ENCODE results near the gene KCNK6.
"Not testable (repeated sequence)": the region's sequence is repeated elsewhere in the genome, so short reads cannot be mapped to it uniquely, and the experiment has no call there.

Gene KCNK6

DNA sequence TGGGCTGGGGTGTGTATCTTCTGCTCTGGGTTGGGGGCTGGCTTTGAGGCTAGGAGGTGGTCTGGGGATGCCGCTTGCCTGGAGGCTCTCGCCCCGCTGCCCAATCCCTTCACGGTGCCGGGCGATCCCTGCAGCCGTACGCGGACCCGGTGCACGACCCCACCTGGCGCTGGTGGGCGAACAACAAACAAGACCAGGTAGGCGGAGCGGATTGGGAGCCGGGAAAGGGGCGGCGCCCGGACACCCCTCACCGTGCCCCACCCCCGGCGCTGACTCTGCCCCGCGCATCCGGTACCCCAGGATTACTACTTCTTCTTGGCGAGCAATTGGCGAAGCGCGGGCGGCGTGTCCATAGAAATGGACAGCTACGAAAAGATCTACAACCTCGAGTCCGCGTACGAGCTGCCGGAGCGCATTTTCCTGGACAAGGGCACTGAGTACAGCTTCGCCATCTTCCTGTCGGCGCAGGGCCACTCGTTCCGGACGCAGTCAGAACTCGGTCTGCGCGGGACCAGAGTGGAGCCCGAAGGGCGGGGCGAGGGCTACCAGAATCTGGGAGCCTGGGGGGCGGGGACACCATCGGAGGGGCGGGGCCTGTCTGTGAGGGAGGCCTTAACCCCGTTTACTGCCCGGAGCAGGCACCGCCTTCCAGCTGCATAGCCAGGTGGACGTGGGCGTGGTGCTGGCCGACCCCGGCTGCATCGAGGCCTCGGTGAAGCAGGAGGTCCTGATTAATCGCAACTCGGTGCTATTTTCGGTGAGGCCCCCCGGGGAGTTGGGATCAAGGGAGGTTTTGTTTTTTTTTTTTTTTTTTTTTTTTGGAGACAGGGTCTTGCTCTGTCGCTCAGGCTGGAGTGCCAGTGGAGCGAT lies 42.7 kb downstream of the KCNK6 start:
- DNase-seq (ENCODE audit: low spot score) = peak; percentile 80

- not testable (repeated sequence) for DNase-seq (ENCODE audit: low spot score)
Measured at GRCh38 chr19:38362946-38363688, 43.5 kb downstream of the KCNK6 start.

DNA sequence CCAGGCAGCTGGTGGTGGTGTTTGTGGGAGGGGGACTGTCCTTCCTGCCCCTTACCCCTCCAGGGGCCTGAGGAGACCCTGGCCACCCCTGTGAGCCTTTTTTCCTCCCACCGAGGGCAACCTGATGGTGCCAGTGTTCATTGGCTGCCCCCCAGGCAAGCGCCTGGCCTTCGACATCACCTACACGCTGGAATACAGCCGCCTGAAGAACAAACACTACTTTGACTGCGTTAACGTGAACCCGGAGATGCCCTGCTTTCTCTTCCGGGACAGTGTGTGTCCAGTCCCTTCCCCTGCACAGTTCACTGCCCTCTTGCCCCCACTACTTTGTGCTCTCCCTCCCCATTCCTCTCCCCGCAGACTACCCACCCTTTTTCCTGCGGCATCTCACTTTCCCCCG lies 47.4 kb downstream of the KCNK6 start:
- no peak for DNase-seq (ENCODE audit: low spot score)

DNA sequence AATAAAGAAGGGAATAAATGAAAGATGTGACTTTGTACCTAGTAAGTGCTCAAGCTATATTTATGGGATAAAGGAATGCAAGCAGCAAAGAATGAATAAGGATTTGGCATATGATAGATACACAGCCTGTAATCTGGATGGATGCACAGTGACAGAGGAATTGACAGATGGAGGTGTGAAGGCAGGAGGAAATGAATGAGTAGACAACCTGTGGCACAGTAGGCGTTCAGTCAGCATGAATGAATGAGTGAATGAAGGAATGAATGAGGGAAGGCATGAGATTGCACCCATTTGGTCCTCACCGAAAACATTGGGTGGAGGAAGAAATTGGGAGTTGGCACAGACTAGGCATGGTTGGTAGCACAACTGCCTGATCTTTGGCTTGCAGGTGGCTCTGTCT lies 49.9 kb downstream of the KCNK6 start:
- peak; percentile 55 for DNase-seq (ENCODE audit: low spot score)

DNA sequence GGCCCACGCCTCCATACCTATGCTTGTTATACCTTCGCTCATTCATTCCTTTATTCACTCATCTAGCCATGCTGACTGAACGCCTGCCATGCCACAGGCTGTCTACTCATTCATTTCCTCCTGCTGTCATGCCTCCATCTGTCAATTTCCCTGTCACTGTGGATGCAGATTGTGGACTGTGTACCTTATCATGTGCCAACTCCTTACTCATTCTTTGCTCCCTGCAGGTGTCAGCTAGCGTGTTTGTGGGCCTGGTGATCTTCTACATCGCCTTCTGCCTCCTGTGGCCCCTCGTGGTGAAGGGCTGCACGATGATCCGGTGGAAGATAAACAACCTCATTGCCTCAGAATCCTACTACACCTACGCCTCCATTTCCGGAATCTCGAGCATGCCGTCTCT lies 50.7 kb downstream of the KCNK6 start:
- peak; percentile 95 for DNase-seq (ENCODE audit: low spot score)

DNA sequence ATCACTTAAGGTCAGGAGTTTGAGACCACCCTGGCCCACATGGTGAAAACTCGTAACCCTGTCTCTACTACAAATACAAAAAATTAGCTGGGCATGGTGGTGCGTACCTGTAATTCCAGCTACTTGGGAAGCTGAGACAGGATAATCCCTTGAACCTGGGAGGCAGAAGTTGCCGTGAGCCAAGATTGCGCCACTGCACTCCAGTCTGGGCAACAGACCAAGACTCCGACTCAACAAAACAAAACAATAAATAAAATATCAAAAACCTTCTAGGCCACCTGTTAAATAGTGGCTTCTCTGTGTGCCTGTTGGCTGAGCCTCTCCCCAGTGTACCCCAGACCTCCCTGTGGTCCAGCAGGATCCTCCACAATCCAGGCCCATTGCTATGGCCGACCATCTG lies 51.4 kb downstream of the KCNK6 start:
- no peak for DNase-seq (ENCODE audit: low spot score)

- no peak for DNase-seq (ENCODE audit: low spot score)
Measured at GRCh38 chr19:38373907-38374331, 54.3 kb downstream of the KCNK6 start.

GRCh38 chr19:38374332-38375097 lies 54.9 kb downstream of the KCNK6 start, which contains the start of gene PSMD8:
PSMD8 (plus strand) TSS chr19:38374571; CDS start chr19:38374602, 31 bp downstream.
- peak; percentile 100 for DNase-seq (ENCODE audit: low spot score)

GRCh38 chr19:38375098-38375493 lies 55.5 kb downstream of the KCNK6 start:
- DNase-seq (ENCODE audit: low spot score) = no peak

GRCh38 chr19:38375748-38376147 lies 56.1 kb downstream of the KCNK6 start:
- no peak for DNase-seq (ENCODE audit: low spot score)

DNA sequence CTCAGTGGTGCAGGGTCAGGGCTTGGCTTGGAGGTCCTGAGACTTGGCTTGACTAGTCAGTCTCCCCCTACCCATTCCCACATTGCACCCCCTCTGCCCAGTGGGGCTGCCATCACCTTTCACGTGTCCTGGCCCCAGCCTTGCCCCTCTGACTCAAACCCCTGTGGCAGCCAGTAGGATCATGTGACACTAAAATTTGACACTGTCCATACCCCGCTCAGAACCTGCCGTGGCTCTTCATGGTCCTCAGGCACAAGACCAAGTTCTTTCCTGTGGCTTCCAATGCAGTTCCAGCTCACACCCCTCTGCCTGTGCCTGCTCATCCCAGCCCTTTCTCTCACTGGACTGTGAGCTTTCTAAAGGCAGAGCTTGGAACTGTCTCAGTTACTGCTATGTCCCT lies 56.9 kb downstream of the KCNK6 start:
- no peak for DNase-seq (ENCODE audit: low spot score)

DNA sequence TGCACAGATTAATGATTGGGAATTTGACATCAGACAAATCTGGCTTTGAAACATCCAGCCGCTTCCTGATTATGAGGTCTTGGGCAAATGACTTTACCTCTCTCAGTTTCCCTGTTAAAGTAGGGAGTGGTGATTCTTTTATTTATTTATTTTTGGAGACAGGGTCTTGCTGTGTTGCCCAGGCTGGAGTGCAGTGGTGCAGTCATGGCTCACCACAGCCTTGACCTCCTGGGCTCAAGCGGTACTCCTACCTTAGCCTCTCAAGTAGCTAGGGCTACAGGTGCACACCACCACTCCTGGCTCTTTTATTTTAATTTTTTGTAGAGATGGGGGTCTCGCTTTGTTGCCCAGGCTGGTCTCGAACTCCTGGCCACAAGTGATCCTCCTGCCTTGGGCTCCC lies 57.4 kb downstream of the KCNK6 start:
- DNase-seq (ENCODE audit: low spot score) = no peak

DNA sequence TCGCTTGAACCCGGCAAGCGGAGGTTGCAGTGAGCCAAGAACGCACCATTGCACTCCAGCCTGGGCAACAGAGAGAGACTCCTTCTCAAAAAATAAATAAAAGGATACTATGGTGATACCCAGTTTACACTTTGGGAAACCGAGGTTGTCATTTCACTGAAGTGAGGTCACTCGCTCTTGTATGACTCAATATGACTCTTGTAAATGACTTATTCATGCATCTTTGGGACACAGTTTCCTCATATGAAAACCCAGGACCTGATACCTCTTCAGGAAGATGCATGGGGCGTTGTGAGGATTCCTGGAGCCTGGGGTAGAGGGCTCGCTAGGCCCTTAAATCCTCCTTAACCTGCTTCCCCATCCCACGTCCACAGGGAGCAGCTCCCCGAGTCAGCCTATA lies 59.2 kb downstream of the KCNK6 start:
- no peak for DNase-seq (ENCODE audit: low spot score)

DNA sequence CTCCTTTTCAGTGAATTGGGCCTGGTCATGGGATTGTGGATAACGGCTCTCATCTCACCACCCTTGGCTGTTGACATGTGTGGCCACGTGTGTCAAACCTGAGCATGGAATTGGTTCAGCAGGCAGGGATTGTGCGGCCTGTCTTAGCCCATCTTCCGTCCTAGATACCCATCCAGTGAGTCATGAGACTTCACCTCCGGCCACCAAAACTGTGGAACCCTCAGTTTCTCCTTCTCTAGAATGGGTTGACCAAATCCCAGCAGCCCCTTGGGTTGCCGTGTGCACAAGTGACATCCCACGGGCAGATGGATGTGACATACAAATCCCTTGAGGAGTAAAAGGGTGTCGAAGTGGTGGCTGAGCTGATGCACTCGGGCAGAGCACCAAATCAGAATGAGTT lies 61.5 kb downstream of the KCNK6 start:
- DNase-seq (ENCODE audit: low spot score) = no peak

All from cerebellar cortex (tissue), 1 donor.